ENCODE results near the gene DTL.

- TF ChIP-seq CTCF (IDR thresholded peaks at IDR 0.05) = no peak
- TF ChIP-seq POLR2A (IDR thresholded peaks at IDR 0.05) = no peak
Observed at GRCh38 chr1:212024469-212025149, 10.9 kb upstream of the DTL start.
